ENCODE results near the gene LTBP4. TPM values are rescaled to one million over a fixed set of nuclear protein-coding genes. Genes with fewer than 3 reads are reported as not detected.
"Not testable (repeated sequence)": the region's sequence is repeated elsewhere in the genome, so short reads cannot be mapped to it uniquely, and the experiment has no call there.

Gene LTBP4
- total RNA-seq, 5 donors from 2014 or later (not counting 1 experiment from before 2014, with no cell fraction given) = 90.9 to 215 (median 160) TPM

- WGBS (ENCODE audit: insufficient coverage) = no CpG with 5 or more reads among the region's 5 CpGs
- ATAC-seq (replicated peaks in 1 of 4) (no peak), DNase-seq (no peak)
- peaks cover 0 to 14% of the 10 kb centered on the region in 2 experiments for H3K27me3 ChIP-seq (replicated peaks in 1 of 2; ENCODE audit: control insufficient read depth in 2 of 2, extremely low read depth in 1 of 2, insufficient read depth in 2 of 2, low read length in 1 of 2)
- no peaks in the 10 kb centered on the region for H3K9me3 ChIP-seq
- Mint-ChIP-seq H3K4me3 (no peak overlapping the region), H3K27me3 (peaks cover 4 to 7% of the 10 kb centered on the region in 2 donors), H3K27ac (no peak overlapping the region), H3K9me3 (no peaks in the 10 kb centered on the region), H3K36me3 (no peaks in the 10 kb centered on the region), H3K4me1 (peaks cover 0 to 3% (median 0%) of the 10 kb centered on the region in 3 donors)
- POLR2A ChIA-PET = no interaction called here
- no peaks in the 10 kb centered on the region for H3K4me1 ChIP-seq (ENCODE audit: control insufficient read depth in 1 of 2, extremely low read depth in 1 of 2, insufficient read depth in 2 of 2, low read length in 2 of 2)
- CTCF ChIA-PET = interaction anchor here in 1 of 2 donors (0.7 to 1.1 kb wide), 2 partner anchors 43 to 140 kb away, joined by 3 read pairs; no protein-coding TSS in a partner anchor
- H3K4me3 ChIP-seq (ENCODE audit: control insufficient read depth in 1 of 2, extremely low read depth in 1 of 2, low read length in 1 of 2) = no peak overlapping the region
- no peak overlapping the region for H3K27ac ChIP-seq (ENCODE audit: low read length)
- no peaks in the 10 kb centered on the region for H3K36me3 ChIP-seq (ENCODE audit: control insufficient read depth in 2 of 2, extremely low read depth in 1 of 2, insufficient read depth in 1 of 2, low read length in 1 of 2)
These were observed 45.6 kb downstream of the LTBP4 start for GRCh38 chr19:40646743-40647254.

- H3K27ac ChIP-seq (ENCODE audit: low read length); H3K27ac Mint-ChIP-seq; CTCF ChIA-PET; H3K27me3 Mint-ChIP-seq; H3K4me1 Mint-ChIP-seq; DNase-seq; H3K36me3 ChIP-seq (ENCODE audit: control insufficient read depth in 2 of 2, extremely low read depth in 1 of 2, insufficient read depth in 1 of 2, low read length in 1 of 2); H3K36me3 Mint-ChIP-seq; H3K4me3 ChIP-seq (ENCODE audit: control insufficient read depth in 1 of 2, extremely low read depth in 1 of 2, low read length in 1 of 2); H3K4me1 ChIP-seq (ENCODE audit: control insufficient read depth in 1 of 2, extremely low read depth in 1 of 2, insufficient read depth in 2 of 2, low read length in 2 of 2); H3K9me3 Mint-ChIP-seq; ATAC-seq (replicated peaks in 1 of 4); H3K9me3 ChIP-seq; H3K4me3 Mint-ChIP-seq; POLR2A ChIA-PET: not testable (repeated sequence)
- WGBS (ENCODE audit: insufficient coverage) = 84% methylated on average over 5 of the region's 9 CpGs
- H3K27me3 ChIP-seq (replicated peaks in 1 of 2; ENCODE audit: control insufficient read depth in 2 of 2, extremely low read depth in 1 of 2, insufficient read depth in 2 of 2, low read length in 1 of 2) = peaks cover 0 to 12% of the 10 kb centered on the region in 2 experiments
These were observed 48.9 kb downstream of the LTBP4 start for GRCh38 chr19:40649903-40650675.

- DNase-seq (no peak), ATAC-seq (replicated peaks in 1 of 4) (no peak)
- Histone ChIP-seq H3K27me3 (replicated peaks in 1 of 2; ENCODE audit: control insufficient read depth in 2 of 2, extremely low read depth in 1 of 2, insufficient read depth in 2 of 2, low read length in 1 of 2) (peaks cover 0 to 8% of the 10 kb centered on the region in 2 experiments), H3K4me3 (ENCODE audit: control insufficient read depth in 1 of 2, extremely low read depth in 1 of 2, low read length in 1 of 2) (no peak overlapping the region), H3K9me3 (no peaks in the 10 kb centered on the region), H3K27ac (ENCODE audit: low read length) (no peak overlapping the region), H3K36me3 (ENCODE audit: control insufficient read depth in 2 of 2, extremely low read depth in 1 of 2, insufficient read depth in 1 of 2, low read length in 1 of 2) (no peaks in the 10 kb centered on the region), H3K4me1 (ENCODE audit: control insufficient read depth in 1 of 2, extremely low read depth in 1 of 2, insufficient read depth in 2 of 2, low read length in 2 of 2) (no peaks in the 10 kb centered on the region)
- Mint-ChIP-seq H3K36me3 (no peaks in the 10 kb centered on the region), H3K27me3 (peaks cover 1 to 5% of the 10 kb centered on the region in 2 donors), H3K9me3 (no peaks in the 10 kb centered on the region), H3K27ac (no peak overlapping the region), H3K4me3 (no peak overlapping the region), H3K4me1 (peaks cover 0 to 3% (median 0%) of the 10 kb centered on the region in 3 donors)
- ChIA-PET CTCF (no interaction called here), POLR2A (interaction anchor here in 1 of 2 donors (0.6 kb wide), 1 partner anchor 233 kb away, joined by 6 read pairs; no protein-coding TSS in a partner anchor)
- WGBS (ENCODE audit: insufficient coverage) = 98% methylated on average over 7 of the region's 8 CpGs
These were observed 49.7 kb downstream of the LTBP4 start for GRCh38 chr19:40650749-40651305.

DNA sequence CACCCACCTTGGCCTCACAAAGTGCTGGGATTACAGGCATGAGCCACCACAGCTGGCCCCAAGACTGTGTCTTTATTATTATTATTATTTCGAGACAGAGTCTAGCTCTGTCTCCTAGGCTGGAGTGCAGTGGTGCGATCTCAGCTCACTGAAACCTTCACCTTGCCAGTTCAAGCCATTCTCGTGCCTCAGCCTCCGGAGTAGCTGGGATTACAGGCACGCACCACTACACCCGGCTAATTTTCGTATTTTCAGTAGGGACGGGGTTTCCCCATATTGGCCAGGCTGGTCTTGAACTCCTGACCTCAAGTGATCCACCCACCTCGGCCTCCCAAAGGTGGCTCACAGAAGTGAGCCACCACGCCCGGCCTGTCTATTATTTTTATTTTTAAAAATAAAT lies 51.1 kb downstream of the LTBP4 start:
- H3K4me1 Mint-ChIP-seq; H3K4me1 ChIP-seq (ENCODE audit: control insufficient read depth in 1 of 2, extremely low read depth in 1 of 2, insufficient read depth in 2 of 2, low read length in 2 of 2); H3K4me3 ChIP-seq (ENCODE audit: control insufficient read depth in 1 of 2, extremely low read depth in 1 of 2, low read length in 1 of 2); DNase-seq; CTCF ChIA-PET; H3K9me3 ChIP-seq; H3K27me3 ChIP-seq (replicated peaks in 1 of 2; ENCODE audit: control insufficient read depth in 2 of 2, extremely low read depth in 1 of 2, insufficient read depth in 2 of 2, low read length in 1 of 2); H3K4me3 Mint-ChIP-seq; H3K27ac ChIP-seq (ENCODE audit: low read length); H3K27me3 Mint-ChIP-seq; H3K36me3 Mint-ChIP-seq; H3K9me3 Mint-ChIP-seq; H3K27ac Mint-ChIP-seq; ATAC-seq (replicated peaks in 1 of 4); POLR2A ChIA-PET; H3K36me3 ChIP-seq (ENCODE audit: control insufficient read depth in 2 of 2, extremely low read depth in 1 of 2, insufficient read depth in 1 of 2, low read length in 1 of 2): not testable (repeated sequence)
- WGBS (ENCODE audit: insufficient coverage) = 86% methylated on average over 8 of the region's 11 CpGs

- CTCF ChIA-PET; H3K27me3 ChIP-seq (replicated peaks in 1 of 2; ENCODE audit: control insufficient read depth in 2 of 2, extremely low read depth in 1 of 2, insufficient read depth in 2 of 2, low read length in 1 of 2); ATAC-seq (replicated peaks in 1 of 4); H3K9me3 Mint-ChIP-seq; H3K9me3 ChIP-seq; H3K4me1 ChIP-seq (ENCODE audit: control insufficient read depth in 1 of 2, extremely low read depth in 1 of 2, insufficient read depth in 2 of 2, low read length in 2 of 2); H3K4me3 ChIP-seq (ENCODE audit: control insufficient read depth in 1 of 2, extremely low read depth in 1 of 2, low read length in 1 of 2); H3K27ac Mint-ChIP-seq; POLR2A ChIA-PET; H3K27ac ChIP-seq (ENCODE audit: low read length); H3K36me3 Mint-ChIP-seq; H3K4me3 Mint-ChIP-seq; DNase-seq; H3K4me1 Mint-ChIP-seq; H3K36me3 ChIP-seq (ENCODE audit: control insufficient read depth in 2 of 2, extremely low read depth in 1 of 2, insufficient read depth in 1 of 2, low read length in 1 of 2); H3K27me3 Mint-ChIP-seq: not testable (repeated sequence)
- 70% methylated on average over 4 of the region's 7 CpGs for WGBS (ENCODE audit: insufficient coverage)
These were observed 54.5 kb downstream of the LTBP4 start for GRCh38 chr19:40655684-40656083.

DNA sequence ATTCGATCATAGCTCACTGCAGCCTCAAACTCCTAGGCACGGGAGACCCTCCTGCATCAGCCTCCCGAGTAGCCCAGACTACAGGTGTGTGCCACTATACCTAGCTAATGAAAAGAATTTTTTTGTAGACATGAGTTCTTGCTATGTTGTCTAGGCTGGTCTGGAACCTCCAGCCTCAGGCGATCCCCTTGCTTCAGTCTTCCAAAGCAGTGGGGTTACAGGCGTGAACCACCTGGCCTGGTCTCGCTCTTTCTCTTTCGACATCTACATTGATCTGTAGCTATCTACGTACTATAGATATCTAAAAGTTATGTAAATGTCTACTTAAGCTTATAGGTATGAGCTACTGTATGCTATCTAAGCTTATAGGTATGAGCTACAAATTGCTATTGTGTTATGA lies 56.9 kb downstream of the LTBP4 start:
- Mint-ChIP-seq H3K27me3 (no peaks in the 10 kb centered on the region), H3K4me1 (peaks cover 5 to 8% (median 8%) of the 10 kb centered on the region in 3 donors), H3K27ac (no peak overlapping the region), H3K36me3 (no peaks in the 10 kb centered on the region), H3K4me3 (no peak overlapping the region), H3K9me3 (no peaks in the 10 kb centered on the region)
- no peak overlapping the region for H3K27ac ChIP-seq (ENCODE audit: low read length)
- H3K9me3 ChIP-seq = no peaks in the 10 kb centered on the region
- peaks cover 0 to 10% of the 10 kb centered on the region in 2 experiments for H3K27me3 ChIP-seq (replicated peaks in 1 of 2; ENCODE audit: control insufficient read depth in 2 of 2, extremely low read depth in 1 of 2, insufficient read depth in 2 of 2, low read length in 1 of 2)
- WGBS (ENCODE audit: insufficient coverage) = 100% methylated on average over 1 of the region's 8 CpGs
- ChIA-PET POLR2A (interaction anchor here in 1 of 2 donors (0.5 kb wide), 1 partner anchor 17 kb away, joined by 3 read pairs; no protein-coding TSS in a partner anchor), CTCF (no interaction called here)
- ATAC-seq (replicated peaks in 1 of 4) (no peak), DNase-seq (no peak)
- peaks cover 0 to 7% of the 10 kb centered on the region in 2 experiments for H3K4me1 ChIP-seq (ENCODE audit: control insufficient read depth in 1 of 2, extremely low read depth in 1 of 2, insufficient read depth in 2 of 2, low read length in 2 of 2)
- no peak overlapping the region for H3K4me3 ChIP-seq (ENCODE audit: control insufficient read depth in 1 of 2, extremely low read depth in 1 of 2, low read length in 1 of 2)
- no peaks in the 10 kb centered on the region for H3K36me3 ChIP-seq (ENCODE audit: control insufficient read depth in 2 of 2, extremely low read depth in 1 of 2, insufficient read depth in 1 of 2, low read length in 1 of 2)
